H1 (cell line): ENCODE data around the gene CCDC15. TPM values are rescaled to one million over a fixed set of nuclear protein-coding genes. Genes with fewer than 3 reads are reported as not detected.

ENCODE experiments used
- CTCF ChIA-PET: fragments of 300-600 bp; sonication (Branson Sonifier 250); formaldehyde crosslinking; loops from one replicate; lab custom pipeline; 2021; ENCODE audit not compliant: partially characterized antibody; lab: Charles Lee
- POLR2A ChIA-PET: fragments of 300-600 bp; sonication (Branson Sonifier 250); formaldehyde crosslinking; loops from one replicate; lab custom pipeline; 2021; ENCODE audit warnings: inconsistent platforms; ENCODE audit not compliant: partially characterized antibody; lab: Charles Lee
- DNase-seq, 2 experiments: peaks; one replicate each; pipeline versions ENCODE4 v3.0.0 to v3.0.0-alpha.2; 2010 to 2022; ENCODE audit warnings: low spot score in 2 of 2, low read depth in 1 of 2, mixed read lengths in 1 of 2
- FAIRE-seq: peaks from 2 replicates; lab custom pipeline; 2011; peaks lifted over from hg19 to GRCh38; lab: Jason Lieb, UNC
- H2AFZ ChIP-seq: 2 replicates; pipeline ENCODE4 v1.8.1; 2012; ENCODE audit warnings: low read length, inconsistent platforms
- H2AK5ac ChIP-seq: 2 replicates; pipeline ENCODE4 v1.6.1; 2013; ENCODE audit warnings: low read depth, low read length
- H2BK120ac ChIP-seq: replicated peaks from 2 replicates; pipeline ENCODE3; 2013; ENCODE audit warnings: low read depth, low read length, inconsistent platforms
- H2BK12ac ChIP-seq: 2 replicates; pipeline ENCODE4 v1.6.1; 2013; ENCODE audit warnings: low read depth, low read length
- H2BK15ac ChIP-seq: 2 replicates; pipeline ENCODE4 v1.6.1; 2013; ENCODE audit warnings: low read length
- H2BK20ac ChIP-seq: 2 replicates; pipeline ENCODE4 v1.6.1; 2013; ENCODE audit warnings: low read length
- H2BK5ac ChIP-seq: 2 replicates; pipeline ENCODE4 v1.6.1; 2013; ENCODE audit warnings: low read depth, low read length
- H3K14ac ChIP-seq: 2 replicates; pipeline ENCODE4 v1.6.1; 2013; ENCODE audit warnings: inconsistent platforms; ENCODE audit not compliant: insufficient read length
- H3K18ac ChIP-seq: 2 replicates; pipeline ENCODE4 v1.6.1; 2013; ENCODE audit warnings: low read length; ENCODE audit errors: extremely low read depth
- H3K23ac ChIP-seq: 2 replicates; pipeline ENCODE4 v1.6.1; 2013; ENCODE audit warnings: inconsistent platforms; ENCODE audit not compliant: insufficient read length
- H3K23me2 ChIP-seq: 2 replicates; pipeline ENCODE4 v1.6.1; 2013; ENCODE audit warnings: low read depth, low read length
- H3K27ac ChIP-seq: 2 replicates; pipeline ENCODE4 v1.6.1; 2011; ENCODE audit warnings: low read depth, low read length, inconsistent platforms
- H3K27me3 ChIP-seq, 4 experiments: replicated peaks in 1 of 4; 1 replicate in 1 of 4; 2 replicates in 3 of 4; pipeline versions ENCODE4 v1.6.1 to v1.8.1; 2011 to 2013; ENCODE audit warnings: low read length in 3 of 4, mild to moderate bottlenecking in 3 of 4, inconsistent platforms in 2 of 4, mixed read lengths in 2 of 4, moderate library complexity in 1 of 4; ENCODE audit not compliant: control insufficient read depth in 3 of 4, insufficient read depth in 3 of 4; ENCODE audit errors: extremely low read depth in 1 of 4
- H3K36me3 ChIP-seq, 4 experiments: 2 replicates each; pipeline versions ENCODE4 v1.6.1 to v1.8.1; 2011 to 2013; ENCODE audit warnings: mild to moderate bottlenecking in 4 of 4, low read length in 3 of 4, moderate library complexity in 2 of 4, control low read depth in 1 of 4, inconsistent platforms in 1 of 4; ENCODE audit not compliant: insufficient read depth in 4 of 4, control insufficient read depth in 2 of 4
- H3K4ac ChIP-seq: replicated peaks from 2 replicates; pipeline ENCODE3; 2013; ENCODE audit warnings: low read length, low read depth, mixed read lengths, inconsistent platforms; ENCODE audit not compliant: insufficient read length
- H3K4me1 ChIP-seq, 4 experiments: replicated peaks in 1 of 4; 1 replicate in 1 of 4; 2 replicates in 3 of 4; pipeline versions ENCODE4 v1.6.1 to v1.8.1; 2011 to 2013; ENCODE audit warnings: low read length in 3 of 4, inconsistent platforms in 2 of 4, mixed read lengths in 1 of 4; ENCODE audit not compliant: insufficient read depth in 4 of 4, control insufficient read depth in 3 of 4
- H3K4me2 ChIP-seq, 2 experiments: 2 replicates each; pipeline versions ENCODE4 v1.6.1 to v1.8.1; 2011 to 2013; ENCODE audit warnings: low read depth in 2 of 2, low read length in 2 of 2, control low read depth in 1 of 2, inconsistent platforms in 1 of 2, mild to moderate bottlenecking in 1 of 2; ENCODE audit not compliant: insufficient read depth in 1 of 2
- H3K4me3 ChIP-seq, 4 experiments: fragments of 200-600, 300-600 bp in 1 of 4; sonication (generic), shearing (Covaris generic), sonication (Bioruptor Twin) in 1 of 4; 2 replicates each; pipeline versions ENCODE4 v1.5.1 to v1.8.1; 2011 to 2016; ENCODE audit warnings: low read length in 4 of 4, low read depth in 3 of 4, control low read depth in 2 of 4, inconsistent platforms in 2 of 4, mild to moderate bottlenecking in 2 of 4, mixed read lengths in 1 of 4, moderate library complexity in 1 of 4; ENCODE audit not compliant: insufficient read depth in 2 of 4; ENCODE audit errors: extremely low read depth in 1 of 4
- H3K56ac ChIP-seq: replicated peaks from 2 replicates; pipeline ENCODE3; 2013; ENCODE audit warnings: low read depth, mild to moderate bottlenecking, mixed read lengths, low read length, inconsistent platforms; ENCODE audit not compliant: insufficient read length
- H3K79me1 ChIP-seq: 2 replicates; pipeline ENCODE4 v1.6.1; 2013; ENCODE audit warnings: low read depth, low read length, control low read depth
- H3K79me2 ChIP-seq, 2 experiments: 2 replicates each; pipeline versions ENCODE4 v1.6.1 to v1.8.1; 2012 to 2013; ENCODE audit warnings: low read length in 2 of 2, mild to moderate bottlenecking in 2 of 2, inconsistent platforms in 1 of 2; ENCODE audit not compliant: insufficient read depth in 2 of 2, control insufficient read depth in 1 of 2
- H3K9ac ChIP-seq, 4 experiments: replicated peaks in 1 of 4; 1 replicate in 1 of 4; 2 replicates in 3 of 4; pipeline versions ENCODE4 v1.6.1 to v1.8.1; 2011 to 2013; ENCODE audit warnings: low read depth in 3 of 4, low read length in 3 of 4, control low read depth in 2 of 4, mild to moderate bottlenecking in 2 of 4, moderate library complexity in 2 of 4, inconsistent platforms in 1 of 4; ENCODE audit errors: extremely low read depth in 1 of 4
- H3K9me3 ChIP-seq, 2 experiments: 2 replicates each; pipeline versions ENCODE4 v1.6.1 to v1.8.1; 2012 to 2013; ENCODE audit warnings: mild to moderate bottlenecking in 2 of 2, moderate library complexity in 2 of 2, control low read depth in 1 of 2, inconsistent platforms in 1 of 2, low read depth in 1 of 2, low read length in 1 of 2, mixed read lengths in 1 of 2; ENCODE audit not compliant: insufficient read depth in 2 of 2
- H4K20me1 ChIP-seq, 2 experiments: replicated peaks in 1 of 2; 2 replicates each; pipeline versions ENCODE3 to v1.8.1; 2011 to 2013; ENCODE audit warnings: inconsistent platforms in 2 of 2, low read length in 2 of 2, mild to moderate bottlenecking in 1 of 2; ENCODE audit not compliant: insufficient read depth in 2 of 2, control insufficient read depth in 1 of 2
- H4K5ac ChIP-seq: 2 replicates; pipeline ENCODE4 v1.6.1; 2013; ENCODE audit warnings: low read length, low read depth, mixed read lengths, inconsistent platforms; ENCODE audit not compliant: insufficient read length
- H4K8ac ChIP-seq: 2 replicates; pipeline ENCODE4 v1.8.0; 2013; ENCODE audit warnings: mild to moderate bottlenecking, moderate library complexity, low read length, inconsistent platforms; ENCODE audit not compliant: insufficient read depth; ENCODE audit errors: extremely low read depth
- H4K91ac ChIP-seq: replicated peaks from 2 replicates; pipeline ENCODE3; 2013; ENCODE audit warnings: low read length, mixed read lengths, inconsistent platforms; ENCODE audit not compliant: insufficient read length
- KDM1A ChIP-seq: fragments of 200-600, 300-600 bp; sonication (generic); IDR thresholded peaks from 2 replicates; pipeline ENCODE4 v1.7.1; 2016; ENCODE audit warnings: mild to moderate bottlenecking, low read length, borderline replicate concordance
- YY1 ChIP-seq: IDR thresholded peaks from 2 replicates; pipeline ENCODE4 v1.6.1; 2011; ENCODE audit warnings: low read depth, mild to moderate bottlenecking, low read length
- WGBS, 2 experiments: shearing (Covaris generic) in 1 of 2; methylation state at CpG; one replicate each; pipeline versions ENCODE4 v1.1.6 to v1.1.7; 2013 to 2015; ENCODE audit warnings: low lambda C conversion rate in 2 of 2, mixed read lengths in 2 of 2, inconsistent platforms in 1 of 2, low coverage in 1 of 2, missing lambda C conversion rate in 1 of 2; ENCODE audit not compliant: insufficient replicate concordance in 2 of 2, insufficient coverage in 1 of 2, insufficient read length in 1 of 2; ENCODE audit errors: extremely low coverage in 1 of 2, missing lambda C conversion rate in 1 of 2; 5-methylcytosine and 5-hydroxymethylcytosine counted together
- polyA plus RNA-seq, 7 experiments: library from polyadenylated mRNA; depleted of rRNA in 3 of 7; stranded (reverse) in 5 of 7; unstranded in 2 of 7; fragments of >200 nt in 5 of 7; fragments of 200-250 nt in 2 of 7; gene quantifications; 1 replicate in 5 of 7; 2 replicates in 1 of 7; 4 replicates in 1 of 7; pipeline versions ENCODE4 v1.2.1 to v1.2.3, GENCODE V29; 2011 to 2013; ENCODE audit warnings: missing spikeins in 2 of 7, mixed read lengths in 2 of 7
- total RNA-seq: library from RNA; stranded (reverse); fragmentation: NEBNext Ultra II Directional; extraction: Animal tissue kit (Norgen Biotek cat#: 25700); gene quantifications from 2 replicates; pipeline ENCODE4 v1.2.1, GENCODE V29; 2021

CCDC15 gene
- total and polyA plus RNA-seq, 2 of the 8 experiments (the other 6 are each of a cell fraction or from before 2014, with no cell fraction given): 1.5 to 3.1 TPM

DNA sequence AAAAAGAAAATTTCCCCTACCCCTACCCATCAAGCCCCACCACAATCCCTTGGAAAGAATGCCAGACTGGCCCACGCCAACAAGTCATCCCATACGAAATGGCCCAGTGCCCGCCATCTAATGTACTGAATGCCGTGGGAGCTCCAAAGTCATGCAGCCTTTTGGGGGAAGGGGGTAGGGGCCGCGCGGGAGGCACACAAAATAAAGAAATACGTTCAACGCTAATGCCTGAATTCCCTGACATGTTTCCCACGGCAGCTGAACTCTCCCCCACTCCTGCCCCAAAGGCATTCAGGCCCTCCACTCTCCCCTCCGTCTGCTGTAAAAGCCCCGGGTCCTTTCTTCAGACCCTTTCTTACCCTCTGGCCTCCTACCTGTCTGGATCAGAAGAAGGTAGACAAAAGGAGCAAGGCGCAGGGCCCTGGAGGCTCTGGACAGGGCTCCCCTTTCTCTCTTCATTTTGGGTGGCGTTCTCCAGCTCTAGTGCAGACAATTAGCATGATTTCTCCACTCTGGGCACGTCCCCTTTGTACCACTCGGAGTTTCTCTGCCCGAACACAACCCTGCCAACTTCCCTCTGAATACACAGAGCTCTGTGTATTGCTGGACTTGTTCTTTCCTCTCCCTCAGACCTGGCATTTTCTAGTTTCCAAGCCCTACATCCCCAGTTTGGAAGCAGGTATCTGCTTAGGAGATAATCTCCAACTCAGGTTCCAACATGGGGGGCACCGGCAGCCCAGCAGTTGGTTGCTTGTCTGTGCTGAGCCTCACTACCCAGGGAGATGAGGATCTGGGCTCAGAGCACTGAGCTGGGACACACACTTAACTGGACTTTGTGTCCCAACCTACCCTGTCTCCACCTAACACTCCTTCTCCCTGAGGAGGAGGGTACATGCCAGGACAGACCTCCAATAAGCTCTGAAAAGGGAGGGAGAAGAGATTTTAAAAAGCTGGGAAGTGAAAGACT is 18.2 kb upstream of the CCDC15 start, which contains the start of gene HEPACAM:
Gene HEPACAM, minus strand, starts transcription at position 500 of the 967 bp plus-strand sequence. Its CDS starts 41 bp downstream, at position 459.
- FAIRE-seq: no peak

More for the DNA sequence above, 18.2 kb upstream of the CCDC15 start, which contains the start of gene HEPACAM:
- no peak for DNase-seq
- Histone ChIP-seq H4K91ac (no peak within 1 kb of the TSS), H4K20me1 (no peaks in the 10 kb centered on the region), H3K14ac (no peak within 1 kb of the TSS), H2AFZ (0 out of 2 replicates have a peak within 1 kb of the TSS, but pooled peaks have one; percentile 34), H3K9ac (no peak within 1 kb of the TSS), H3K79me1 (no peaks in the 10 kb centered on the region), H2BK20ac (no peak within 1 kb of the TSS), H3K23me2 (no peaks in the 10 kb centered on the region; the same call in 1 of the 2 replicates), H4K5ac (no peak within 1 kb of the TSS), H4K8ac (no peak within 1 kb of the TSS), H3K4me3 (no peak within 1 kb of the TSS), H3K23ac (no peak within 1 kb of the TSS), H3K18ac (no peak within 1 kb of the TSS), H2BK15ac (no peak within 1 kb of the TSS), H3K4me1 (peaks cover 0 to 3% (median 0%) of the 10 kb centered on the region in 4 experiments; a peak in 1 of 7 replicates), H2BK12ac (0 out of 2 replicates have a peak within 1 kb of the TSS, but pooled peaks have one; percentile 28), H3K56ac (no peak within 1 kb of the TSS), H3K4ac (no peak within 1 kb of the TSS), H3K4me2 (no peak within 1 kb of the TSS), H2AK5ac (no peak within 1 kb of the TSS), H3K79me2 (no peaks in the 10 kb centered on the region), H3K27ac (no peak within 1 kb of the TSS), H3K36me3 (no peaks in the 10 kb centered on the region), H2BK120ac (no peak within 1 kb of the TSS), H3K9me3 (no peaks in the 10 kb centered on the region), H3K27me3 (no peaks in the 10 kb centered on the region; a peak in 3 of 7 replicates), H2BK5ac (no peak within 1 kb of the TSS)
- 89% methylated on average over 17 of the region's 18 CpGs; no CpG with 5 or more reads in 1 of the 2 experiments for whole genome bisulfite sequencing, 2 experiments
- TF ChIP-seq YY1 (no peak), KDM1A (no peak)
- CTCF ChIA-PET: interaction anchor here (0.5 to 5.8 kb wide), 18 partner anchors 9 to 689 kb away, joined by 3 to 38 read pairs (median 4); partner anchors contain the start of genes CCDC15, CHEK1, HEPN1 and SLC37A2
- POLR2A ChIA-PET: no interaction called here
